GM21367 (cell line): Measurements from ENCODE around the gene SPSB4.
"Not testable (repeated sequence)": the region's sequence is repeated elsewhere in the genome, so short reads cannot be mapped to it uniquely, and the experiment has no call there.

Experiments
- ATAC-seq: cut with Tn5 transposase; IDR thresholded peaks from one replicate; pipeline ENCODE4 v1.9.1; 2021; ENCODE audit not compliant: unreplicated experiment

The SPSB4 gene

DNA sequence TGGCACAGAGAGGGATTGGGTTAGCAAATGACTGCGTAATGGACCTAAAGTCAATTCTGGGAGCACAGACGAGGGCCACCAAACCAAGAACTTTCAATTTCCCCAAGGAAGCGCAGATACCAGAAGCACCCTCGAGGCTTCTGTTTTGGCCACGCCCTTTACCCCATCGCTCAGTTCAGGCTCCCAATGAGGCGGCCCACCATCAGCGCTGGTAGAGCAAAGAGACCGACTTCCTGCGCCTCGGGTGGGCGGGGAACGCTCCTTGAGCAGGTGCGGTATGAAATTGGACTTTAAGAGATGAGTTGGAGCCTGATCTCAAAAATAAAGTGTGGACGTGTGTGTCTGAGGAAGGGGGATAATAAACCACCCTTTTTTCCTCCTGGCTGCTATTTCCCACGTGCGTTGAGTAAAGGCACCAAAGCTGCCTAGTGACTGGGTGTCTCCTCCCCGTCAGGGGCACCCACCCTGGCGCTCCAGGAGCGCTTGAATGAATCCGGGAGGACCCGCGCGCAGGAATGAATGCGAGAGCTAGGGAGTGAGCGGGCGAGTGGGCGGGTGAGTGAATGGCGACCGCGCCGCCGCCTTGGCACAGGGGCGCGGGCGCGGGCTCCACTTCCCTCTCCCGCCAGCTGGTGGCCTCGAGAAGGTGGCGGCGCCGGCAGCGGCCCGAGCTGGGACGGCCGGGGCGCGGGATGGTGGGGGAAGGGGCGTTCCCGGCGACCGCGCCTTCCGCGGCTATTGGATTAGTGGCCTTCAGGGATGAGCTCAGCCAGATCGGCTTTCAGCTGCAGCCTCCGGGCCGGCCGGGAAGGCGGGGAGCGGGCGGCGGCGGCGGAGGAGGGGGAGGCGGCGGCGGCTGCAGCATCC is at the start of gene SPSB4:
Gene SPSB4 (plus strand): TSS at position 772 of the 867 bp plus-strand sequence. CDS start 14,758 bp downstream, outside the sequence.
- ATAC-seq = no peak

DNA sequence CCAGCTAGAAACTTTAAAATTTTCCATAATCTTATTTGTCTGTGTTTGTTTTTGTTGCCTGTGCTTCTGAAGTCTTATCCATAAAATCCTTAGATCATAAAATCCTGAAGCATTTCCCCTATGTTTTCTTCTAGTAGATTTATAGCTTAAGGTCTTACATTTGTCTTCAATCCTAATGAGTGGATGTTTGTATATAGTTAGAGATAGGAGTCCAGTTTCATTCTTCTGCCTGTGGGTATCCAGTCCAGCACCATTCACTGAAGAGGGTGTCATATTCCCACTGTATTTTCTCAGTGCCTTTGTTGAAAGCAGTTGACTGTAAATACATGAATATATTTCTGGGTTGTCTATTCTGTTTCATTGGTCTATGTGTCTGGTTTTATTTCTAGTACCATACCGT is 44.8 kb upstream of the SPSB4 start:
- no peak for ATAC-seq

GRCh38 chr3:141009496-141009895 is 41.7 kb upstream of the SPSB4 start:
- no peak for ATAC-seq

GRCh38 chr3:141011232-141011996 is 39.7 kb upstream of the SPSB4 start:
- ATAC-seq = peak; percentile 77

- no peak for ATAC-seq
These were observed 39.2 kb upstream of the SPSB4 start for GRCh38 chr3:141011997-141012262.

GRCh38 chr3:141012571-141012970 is 38.6 kb upstream of the SPSB4 start:
- no peak for ATAC-seq

DNA sequence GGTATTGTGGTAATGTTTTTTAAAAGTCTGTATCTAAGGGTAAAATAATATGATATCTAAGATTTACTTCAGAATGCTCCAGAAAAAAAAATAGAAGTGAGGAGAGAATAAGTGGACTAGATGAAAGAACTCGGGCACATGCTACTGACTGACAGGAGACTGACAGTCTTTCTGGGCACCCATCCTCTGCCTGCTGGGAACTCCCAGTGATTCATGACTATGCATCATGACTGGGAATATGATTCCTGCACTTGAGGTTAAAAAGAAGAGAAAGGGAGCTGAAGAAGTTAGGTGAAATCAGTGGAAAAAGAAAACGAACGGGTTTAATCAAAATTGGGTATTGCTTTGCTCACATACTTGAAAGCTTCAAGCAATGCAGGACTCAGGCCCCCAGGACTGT is 35.7 kb upstream of the SPSB4 start:
- ATAC-seq = no peak

DNA sequence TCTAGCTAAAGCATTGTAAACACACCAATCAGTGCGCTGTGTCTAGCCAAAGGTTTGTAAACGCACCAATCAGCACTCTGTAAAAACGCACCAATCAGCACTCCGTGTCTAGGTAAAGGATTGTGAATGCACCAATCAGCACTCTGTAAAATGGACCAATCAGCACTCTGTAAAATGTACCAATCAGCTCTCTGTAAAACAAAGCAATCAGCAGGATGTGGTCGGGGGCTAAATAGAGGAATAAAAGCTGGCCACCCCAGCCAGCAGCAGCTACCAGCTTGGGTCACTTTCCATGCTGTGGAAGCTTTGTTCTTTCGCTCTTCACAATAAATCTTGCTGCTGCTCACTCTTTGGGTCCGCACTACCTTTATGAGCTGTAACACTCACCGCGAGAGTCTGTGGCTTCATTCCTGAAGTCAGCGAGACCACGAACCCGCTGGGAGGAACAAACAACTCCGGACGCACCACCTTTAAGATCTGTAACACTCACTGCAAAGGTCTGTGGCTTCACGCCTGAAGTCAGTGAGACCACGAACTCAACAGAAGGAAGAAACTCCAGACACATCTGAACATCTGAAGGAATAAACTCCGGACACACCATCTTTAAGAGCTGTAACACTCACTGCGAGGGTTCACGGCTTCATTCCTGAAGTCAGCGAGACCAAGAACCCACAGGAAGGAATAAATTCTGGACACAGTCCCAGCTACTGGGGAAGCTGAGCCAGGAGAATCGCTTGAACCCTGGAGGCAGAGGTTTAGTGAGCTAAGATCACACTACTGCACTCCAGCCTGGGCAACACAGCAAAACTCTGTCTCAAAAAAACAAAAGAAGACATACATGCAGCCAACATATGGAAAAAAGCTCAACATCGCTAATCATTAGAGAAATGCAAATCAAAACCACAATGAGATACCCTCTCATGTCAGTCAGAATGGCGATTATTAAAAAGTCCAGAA is 33.5 kb upstream of the SPSB4 start:
- not testable (repeated sequence) for ATAC-seq

DNA sequence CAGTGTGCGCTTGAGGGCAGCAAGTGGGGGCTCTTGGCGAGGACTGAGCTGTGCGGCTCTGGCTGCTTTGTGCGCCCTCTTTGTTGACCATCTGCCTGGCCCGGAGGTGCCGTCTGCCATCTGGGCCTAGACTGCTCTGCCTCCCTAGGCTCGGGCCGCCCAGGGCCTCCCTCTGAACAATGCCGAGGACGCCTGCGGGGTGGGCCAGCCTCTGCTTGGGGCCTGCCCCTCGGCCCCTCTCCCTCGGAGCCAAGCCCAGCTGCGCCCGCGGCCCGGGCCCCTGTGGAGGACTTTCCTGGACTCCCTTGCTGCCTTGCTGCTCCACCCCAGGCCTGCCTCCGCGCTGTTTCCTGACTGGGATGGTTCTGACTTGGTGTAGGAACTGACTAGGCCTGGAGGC is 31.9 kb upstream of the SPSB4 start:
- no peak for ATAC-seq

DNA sequence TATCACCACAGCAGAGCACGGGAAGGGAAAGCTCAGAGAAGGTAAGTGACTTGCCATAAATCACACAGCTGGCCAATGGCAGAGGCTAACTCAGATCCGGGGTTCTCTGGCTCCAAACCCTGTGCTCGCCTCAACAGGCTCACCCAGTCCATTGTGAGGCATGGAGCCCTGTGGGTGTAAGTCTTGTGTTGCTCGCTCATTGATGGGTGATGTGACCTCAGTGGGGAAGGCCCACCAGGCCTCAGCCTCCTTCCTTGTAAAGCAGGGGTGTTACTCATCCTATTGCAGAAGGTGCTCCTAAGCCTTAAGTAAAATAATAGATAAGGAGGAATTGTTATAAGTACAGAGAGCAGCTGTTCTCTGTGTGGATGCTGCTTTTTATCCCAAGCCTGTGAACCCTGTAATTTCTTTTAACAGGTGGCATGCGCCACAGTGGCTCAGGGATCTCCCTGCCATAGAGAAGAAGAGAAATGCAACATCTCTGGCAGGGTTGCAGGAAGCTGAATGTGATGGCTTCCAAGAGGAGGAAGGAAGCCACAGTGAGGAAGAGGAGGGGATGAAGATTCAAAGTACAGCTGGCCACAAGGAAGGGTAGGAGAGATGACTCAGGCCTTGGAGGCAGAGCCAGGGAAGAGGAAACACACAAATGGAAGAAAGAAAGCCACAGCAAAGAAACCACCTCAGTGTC is 30.9 kb upstream of the SPSB4 start:
- no peak for ATAC-seq

DNA sequence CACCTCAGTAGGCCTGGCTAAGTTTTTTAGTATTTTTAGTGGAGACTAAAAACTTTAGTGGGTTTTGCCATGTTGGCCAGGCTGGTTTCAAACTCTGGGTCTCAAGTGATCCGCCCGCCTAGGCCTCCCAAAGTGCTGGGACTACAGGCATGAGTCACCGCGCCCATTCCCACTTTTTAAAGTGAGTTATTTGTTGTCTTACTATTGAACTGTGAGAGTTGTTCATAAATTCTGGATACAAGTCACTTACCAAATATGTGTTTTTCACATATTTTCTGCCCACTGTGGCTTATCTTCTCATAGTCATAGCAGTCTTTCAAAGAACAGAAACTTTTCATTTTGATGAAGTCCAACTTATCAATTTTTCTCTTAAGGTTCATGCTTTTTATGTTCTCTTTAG is 29.9 kb upstream of the SPSB4 start:
- ATAC-seq = no peak

- ATAC-seq = no peak
These were observed 20.9 kb upstream of the SPSB4 start for GRCh38 chr3:141030296-141030695.

DNA sequence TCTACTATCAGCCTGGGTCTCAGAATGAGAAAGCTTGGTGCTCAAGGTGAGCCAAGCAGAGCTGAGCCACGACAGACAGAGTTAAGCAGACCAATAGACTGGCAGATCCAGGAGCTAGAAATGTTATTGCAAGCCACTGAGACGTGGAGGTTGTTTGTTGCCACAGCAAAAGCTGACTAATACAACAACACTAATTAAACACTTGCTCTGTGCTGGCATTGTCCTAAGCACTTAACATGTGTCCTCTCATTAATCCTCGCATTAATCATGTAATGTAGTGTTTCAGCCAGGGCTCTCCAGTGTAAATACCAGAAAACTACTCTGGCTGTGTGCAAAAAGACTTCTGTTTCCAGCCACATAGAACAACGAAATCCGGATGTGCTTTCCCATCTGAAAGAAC is 11.6 kb upstream of the SPSB4 start:
- no peak for ATAC-seq

DNA sequence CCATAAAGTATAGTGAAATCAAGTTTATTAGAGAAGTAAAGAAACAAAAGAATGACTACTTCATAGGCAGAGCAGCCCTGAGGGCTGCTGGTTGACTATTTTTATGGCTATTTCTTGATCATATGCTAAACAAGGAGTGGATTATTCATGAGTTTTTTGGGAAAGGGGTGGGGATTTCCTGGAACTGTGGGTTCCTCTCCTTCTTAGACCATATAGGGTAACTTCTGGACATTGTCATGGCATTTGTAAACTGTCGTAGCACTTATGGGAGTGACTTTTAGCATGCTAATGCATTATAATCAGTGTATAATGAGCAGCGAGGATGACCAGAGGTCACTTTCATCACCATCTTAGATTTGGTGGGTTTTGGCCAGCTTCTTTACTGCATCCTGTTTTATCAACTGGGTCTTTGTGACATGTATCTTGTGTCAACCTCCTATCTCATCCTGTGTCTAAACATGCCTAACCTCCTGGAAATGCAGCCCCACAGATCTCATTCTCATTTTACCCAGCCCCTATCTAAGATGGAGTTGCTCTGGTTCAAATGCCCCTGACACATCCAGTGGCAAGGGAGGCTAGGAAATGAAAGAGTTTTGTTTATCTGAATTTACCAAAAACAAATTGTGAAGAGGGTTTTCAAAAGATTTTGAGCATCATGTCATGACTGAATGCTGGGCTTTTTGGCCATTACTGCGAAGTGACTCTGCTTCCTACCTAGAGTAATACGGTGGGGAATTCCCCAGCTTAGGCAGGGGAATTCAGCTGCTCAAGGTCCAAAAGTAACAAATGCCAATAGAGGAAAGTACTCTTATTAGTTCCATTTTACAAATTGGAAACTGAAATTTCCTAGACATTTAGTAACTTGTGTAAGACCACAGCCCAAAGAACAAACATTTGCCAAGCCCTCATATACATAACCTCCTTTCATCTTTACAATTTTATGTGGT is 6.2 kb upstream of the SPSB4 start:
- ATAC-seq = no peak

- ATAC-seq = no peak
These were observed 5.3 kb upstream of the SPSB4 start for GRCh38 chr3:141045849-141046248.

- ATAC-seq = no peak
These were observed 4.0 kb upstream of the SPSB4 start for GRCh38 chr3:141047168-141047567.

- no peak for ATAC-seq
These were observed 1.5 kb upstream of the SPSB4 start for GRCh38 chr3:141049681-141050080.

DNA sequence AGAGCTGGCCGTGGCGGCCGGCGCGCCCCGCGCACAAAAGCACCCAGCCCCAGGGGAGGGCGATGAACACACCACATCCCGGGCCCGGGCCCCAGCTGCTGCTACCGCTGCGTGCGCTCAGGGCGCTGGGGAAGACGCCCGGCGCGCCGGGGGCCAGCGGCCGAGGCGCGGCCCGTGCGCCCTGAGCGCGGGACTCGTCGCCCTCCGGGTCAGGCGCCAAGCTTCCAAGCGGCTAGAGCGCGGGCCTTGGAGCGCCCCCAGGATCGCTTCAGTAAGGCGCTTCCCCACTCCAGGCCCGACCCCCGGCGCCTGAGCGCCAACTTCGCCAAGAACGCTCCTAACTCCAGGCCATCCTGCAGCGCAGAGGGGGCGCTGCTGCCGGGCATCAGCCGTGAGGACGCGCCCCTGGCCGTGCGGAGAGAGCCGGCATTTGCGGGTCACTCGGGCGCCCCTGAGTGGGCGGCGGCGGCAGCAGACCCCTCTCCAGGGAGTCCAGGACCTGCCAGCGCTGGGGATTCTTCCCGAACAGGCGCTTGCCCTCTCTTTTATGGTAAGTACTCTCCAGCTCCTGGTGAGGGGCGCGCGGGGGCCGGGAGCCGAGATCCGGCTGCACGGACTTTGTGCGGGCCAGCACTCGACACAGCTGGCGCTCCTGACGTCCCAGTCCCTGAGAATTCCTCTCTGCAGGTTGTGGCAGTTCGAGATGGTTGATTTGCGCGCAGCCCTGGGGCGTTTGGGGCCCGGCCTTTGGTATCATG is 475 bp downstream of the SPSB4 start:
- ATAC-seq = no peak
